Upper lobe of right lung (tissue), 1 donor: Measurements from ENCODE around the gene GCFC2. TPM values are rescaled to one million over a fixed set of nuclear protein-coding genes. Genes with fewer than 3 reads are reported as not detected.
A peak's percentile ranks its signal among the peaks of the same experiment; 100 is the strongest.

Source experiments
- ATAC-seq: fragments of 200-7000 bp; cut with Tn5 transposase; one replicate; pipeline ENCODE4 v1.9.1; 2020; ENCODE audit warnings: mild to moderate bottlenecking, moderate library complexity
- DNase-seq: peaks from one replicate; pipeline ENCODE4 v3.0.0-alpha.2; 2020
- H3K27ac ChIP-seq: fragments of 200-600 bp; one replicate; pipeline ENCODE4 v1.8.0; 2022
- H3K27me3 ChIP-seq: fragments of 200-600 bp; one replicate; pipeline ENCODE4 v1.8.0; 2022; ENCODE audit warnings: mild to moderate bottlenecking
- H3K36me3 ChIP-seq: fragments of 200-600 bp; one replicate; pipeline ENCODE4 v1.8.0; 2022
- H3K4me1 ChIP-seq: fragments of 200-600 bp; one replicate; pipeline ENCODE4 v1.8.0; 2022
- H3K4me3 ChIP-seq: fragments of 200-600 bp; one replicate; pipeline ENCODE4 v1.8.0; 2022; ENCODE audit warnings: mild to moderate bottlenecking
- H3K9me3 ChIP-seq: fragments of 200-600 bp; one replicate; pipeline ENCODE4 v1.8.0; 2022
- intact Hi-C: fragments of 100-400 bp; cut with DNase I; formaldehyde crosslinking; loops from one replicate; pipeline ENCODE4 v1.11.0; 2022
- total RNA-seq: library from RNA; stranded (reverse); fragmentation: NEBNext Ultra II Directional; extraction: Animal tissue kit (Norgen Biotek cat#: 25700); gene quantifications from one replicate; pipeline ENCODE4 v1.2.1, GENCODE V29; 2021
- TF ChIP-seq, protein P1 (sequence below): fragments of 200-600 bp; IDR thresholded peaks from one replicate; pipeline ENCODE4 v1.8.0; 2022; ENCODE audit warnings: antibody characterized with exemption
- donor health status: DM: no; HTN: yes; CAD: no; lungs with severe emphysema.

GCFC2 gene
- total RNA-seq, 1 donor from 2014 or later = 19.5 TPM

DNA sequence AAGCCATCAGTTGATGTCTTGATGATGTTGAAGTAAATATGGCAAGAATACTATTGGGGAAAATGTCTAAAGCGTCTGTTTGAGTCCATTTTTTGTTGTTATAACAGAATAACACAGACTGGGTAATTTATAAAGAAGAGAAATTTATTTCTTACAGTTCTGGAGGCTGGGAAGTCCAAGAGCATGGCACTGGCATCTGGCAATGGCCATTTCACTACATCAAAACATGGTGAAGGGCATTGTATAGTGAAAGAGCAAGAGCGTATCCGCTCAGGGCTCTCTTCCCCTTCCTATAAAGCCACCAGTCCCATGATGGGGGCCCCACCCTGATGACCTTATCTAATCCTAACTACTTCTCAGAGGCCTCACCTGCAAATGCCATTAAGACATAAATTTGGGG, 93.8 kb downstream of the GCFC2 start:
- no peaks in the 10 kb centered on the region for H3K36me3 ChIP-seq
- TF ChIP-seq, protein P1, sequence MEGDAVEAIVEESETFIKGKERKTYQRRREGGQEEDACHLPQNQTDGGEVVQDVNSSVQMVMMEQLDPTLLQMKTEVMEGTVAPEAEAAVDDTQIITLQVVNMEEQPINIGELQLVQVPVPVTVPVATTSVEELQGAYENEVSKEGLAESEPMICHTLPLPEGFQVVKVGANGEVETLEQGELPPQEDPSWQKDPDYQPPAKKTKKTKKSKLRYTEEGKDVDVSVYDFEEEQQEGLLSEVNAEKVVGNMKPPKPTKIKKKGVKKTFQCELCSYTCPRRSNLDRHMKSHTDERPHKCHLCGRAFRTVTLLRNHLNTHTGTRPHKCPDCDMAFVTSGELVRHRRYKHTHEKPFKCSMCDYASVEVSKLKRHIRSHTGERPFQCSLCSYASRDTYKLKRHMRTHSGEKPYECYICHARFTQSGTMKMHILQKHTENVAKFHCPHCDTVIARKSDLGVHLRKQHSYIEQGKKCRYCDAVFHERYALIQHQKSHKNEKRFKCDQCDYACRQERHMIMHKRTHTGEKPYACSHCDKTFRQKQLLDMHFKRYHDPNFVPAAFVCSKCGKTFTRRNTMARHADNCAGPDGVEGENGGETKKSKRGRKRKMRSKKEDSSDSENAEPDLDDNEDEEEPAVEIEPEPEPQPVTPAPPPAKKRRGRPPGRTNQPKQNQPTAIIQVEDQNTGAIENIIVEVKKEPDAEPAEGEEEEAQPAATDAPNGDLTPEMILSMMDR = no peak
- intact Hi-C loops = no loop called here
- no peak overlapping the region for H3K4me3 ChIP-seq
- DNase-seq (no peak), ATAC-seq (no peak)
- no peaks in the 10 kb centered on the region for H3K27me3 ChIP-seq
- H3K27ac ChIP-seq = no peak overlapping the region
- H3K9me3 ChIP-seq = no peaks in the 10 kb centered on the region
- H3K4me1 ChIP-seq = no peaks in the 10 kb centered on the region

DNA sequence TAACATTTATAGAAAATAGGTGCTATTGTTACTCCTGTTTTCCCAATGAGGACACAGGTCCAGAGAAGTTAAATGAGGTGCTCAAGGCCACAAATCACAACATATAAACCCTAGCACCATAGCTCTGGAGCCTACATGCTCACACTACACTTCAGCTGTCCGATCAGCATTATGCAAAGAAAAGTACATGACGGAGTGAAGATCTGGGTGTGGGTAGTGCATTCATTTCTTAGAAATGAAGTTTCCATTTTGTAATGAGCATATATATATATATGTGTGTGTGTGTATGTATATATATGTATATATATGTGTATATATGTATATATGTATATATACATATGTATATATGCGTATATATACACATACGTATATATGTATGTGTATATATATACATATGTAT, 94.3 kb downstream of the GCFC2 start:
- TF ChIP-seq, protein P1 = no peak
- no peaks in the 10 kb centered on the region for H3K4me1 ChIP-seq
- H3K27me3 ChIP-seq = no peaks in the 10 kb centered on the region
- H3K36me3 ChIP-seq = no peaks in the 10 kb centered on the region
- intact Hi-C loops = no loop called here
- ATAC-seq (no peak), DNase-seq (no peak)
- H3K4me3 ChIP-seq = no peak overlapping the region
- no peak overlapping the region for H3K27ac ChIP-seq
- no peaks in the 10 kb centered on the region for H3K9me3 ChIP-seq

DNA sequence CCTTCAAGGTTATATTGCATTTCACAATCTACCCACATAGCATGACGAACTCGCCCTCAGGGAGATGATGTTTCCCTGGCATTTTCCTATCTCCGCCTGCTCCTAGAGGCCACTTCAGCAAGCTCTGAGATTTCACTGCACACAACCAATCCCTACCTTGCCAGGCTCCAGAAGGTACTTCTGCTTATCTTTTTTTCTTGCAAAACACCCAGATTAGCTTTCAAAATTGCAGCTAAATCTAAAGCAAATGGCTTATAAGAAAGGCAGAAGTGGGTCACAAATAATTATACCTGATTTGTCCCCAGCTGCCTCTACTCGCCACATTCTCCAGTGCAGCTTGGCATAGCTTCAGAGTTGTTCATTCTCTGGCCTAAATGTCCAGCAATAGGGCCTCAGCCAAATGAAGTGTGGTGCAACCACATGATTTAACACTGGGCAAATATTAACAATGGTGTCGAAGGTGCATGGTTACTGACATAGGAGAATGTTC, 96.5 kb downstream of the GCFC2 start:
- H3K36me3 ChIP-seq = no peaks in the 10 kb centered on the region
- H3K4me1 ChIP-seq = no peaks in the 10 kb centered on the region
- no peak overlapping the region for H3K4me3 ChIP-seq
- no peak overlapping the region for H3K27ac ChIP-seq
- intact Hi-C loops = no loop called here
- DNase-seq = no peak
- peak; percentile 71 for ATAC-seq
- H3K27me3 ChIP-seq = peaks cover 11% of the 10 kb centered on the region
- TF ChIP-seq, protein P1 = no peak
- H3K9me3 ChIP-seq = no peaks in the 10 kb centered on the region

DNA sequence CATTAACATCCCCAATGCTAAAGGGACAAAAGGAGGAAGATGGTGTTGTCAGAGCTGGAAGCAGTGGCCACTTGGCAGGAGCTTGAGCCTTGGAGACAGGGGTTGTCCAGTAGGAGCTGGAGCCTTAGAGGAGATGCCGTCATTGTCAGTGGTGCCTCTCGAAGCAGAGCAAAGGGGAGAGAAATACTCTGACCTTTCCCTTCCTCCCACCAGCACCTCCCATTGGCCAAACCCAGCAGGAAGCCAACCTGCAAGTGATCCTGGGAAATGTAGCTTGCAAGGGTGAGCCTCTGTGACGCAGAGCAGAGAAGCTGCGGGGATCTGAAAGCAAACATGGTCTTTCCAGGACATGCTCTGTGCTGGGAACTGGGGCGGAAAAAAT, 97.9 kb downstream of the GCFC2 start:
- intact Hi-C loops = no loop called here
- ATAC-seq = no peak
- Histone ChIP-seq H3K9me3 (no peaks in the 10 kb centered on the region), H3K27ac (no peak overlapping the region), H3K4me3 (no peak overlapping the region), H3K4me1 (no peaks in the 10 kb centered on the region), H3K27me3 (peaks cover 24% of the 10 kb centered on the region), H3K36me3 (no peaks in the 10 kb centered on the region)
- TF ChIP-seq, protein P1 = no peak
- no peak for DNase-seq

Other genes starting within 250 kb of the GCFC2 start
- gene EVA1A, start 150.0 kb downstream of the GCFC2 start, total RNA-seq = 41.9 TPM
- 41.0 TPM for gene MRPL19, start 64.1 kb downstream of the GCFC2 start, total RNA-seq